GM12873 (cell line): ENCODE data around the gene CELSR1.

ENCODE experiments used
- TF ChIP-seq, protein P1 (sequence below): IDR thresholded peaks from 2 replicates; pipeline ENCODE4 v1.5.1; 2012; ENCODE audit warnings: low read depth, mild to moderate bottlenecking, moderate library complexity, low read length, control low read depth; ENCODE audit not compliant: insufficient read depth; ENCODE audit errors: missing control alignments

The CELSR1 gene

GRCh38 chr22:46425016-46425415 is 112.4 kb downstream of the CELSR1 start:
- TF ChIP-seq, protein P1, sequence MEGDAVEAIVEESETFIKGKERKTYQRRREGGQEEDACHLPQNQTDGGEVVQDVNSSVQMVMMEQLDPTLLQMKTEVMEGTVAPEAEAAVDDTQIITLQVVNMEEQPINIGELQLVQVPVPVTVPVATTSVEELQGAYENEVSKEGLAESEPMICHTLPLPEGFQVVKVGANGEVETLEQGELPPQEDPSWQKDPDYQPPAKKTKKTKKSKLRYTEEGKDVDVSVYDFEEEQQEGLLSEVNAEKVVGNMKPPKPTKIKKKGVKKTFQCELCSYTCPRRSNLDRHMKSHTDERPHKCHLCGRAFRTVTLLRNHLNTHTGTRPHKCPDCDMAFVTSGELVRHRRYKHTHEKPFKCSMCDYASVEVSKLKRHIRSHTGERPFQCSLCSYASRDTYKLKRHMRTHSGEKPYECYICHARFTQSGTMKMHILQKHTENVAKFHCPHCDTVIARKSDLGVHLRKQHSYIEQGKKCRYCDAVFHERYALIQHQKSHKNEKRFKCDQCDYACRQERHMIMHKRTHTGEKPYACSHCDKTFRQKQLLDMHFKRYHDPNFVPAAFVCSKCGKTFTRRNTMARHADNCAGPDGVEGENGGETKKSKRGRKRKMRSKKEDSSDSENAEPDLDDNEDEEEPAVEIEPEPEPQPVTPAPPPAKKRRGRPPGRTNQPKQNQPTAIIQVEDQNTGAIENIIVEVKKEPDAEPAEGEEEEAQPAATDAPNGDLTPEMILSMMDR: no peak

DNA sequence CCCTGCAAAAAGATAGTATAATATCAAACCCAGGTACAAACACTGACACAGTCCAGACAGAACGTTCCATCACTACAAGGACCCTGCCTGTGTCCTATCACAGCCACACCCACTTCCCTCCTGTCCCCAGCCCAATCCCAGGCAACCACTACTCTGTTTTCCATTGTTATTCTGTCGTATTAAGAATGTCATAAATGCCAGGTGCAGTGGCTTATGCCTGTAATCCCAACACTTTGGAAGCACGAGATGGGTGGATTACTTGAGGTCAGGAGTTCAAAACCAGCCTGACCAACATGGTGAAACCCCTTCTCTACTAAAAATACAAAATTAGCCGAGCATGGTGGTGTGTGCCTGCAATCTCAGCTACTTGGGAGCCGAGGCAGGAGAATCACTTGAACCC is 112.9 kb downstream of the CELSR1 start:
- TF ChIP-seq, protein P1: no peak

GRCh38 chr22:46422896-46423295 is 114.5 kb downstream of the CELSR1 start:
- TF ChIP-seq, protein P1: no peak

DNA sequence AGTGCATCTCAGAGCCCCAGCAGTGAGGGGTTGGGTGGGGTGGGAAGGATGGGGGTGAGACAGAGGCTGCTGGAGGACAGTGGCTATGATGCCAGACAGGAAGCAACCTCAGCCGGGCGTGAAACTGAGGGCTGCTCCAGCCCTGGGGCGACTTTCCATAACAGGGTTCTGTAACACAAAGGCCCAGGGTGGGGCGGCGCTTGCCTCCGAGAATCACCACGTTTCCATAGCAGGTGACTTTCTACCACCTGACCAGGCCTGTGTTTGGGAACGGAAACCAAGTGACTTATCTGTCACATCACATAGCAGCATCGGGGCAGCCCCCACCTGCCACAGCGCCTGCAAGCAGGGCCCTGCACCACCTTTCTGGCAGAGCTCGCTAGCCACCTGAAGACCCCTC is 116.2 kb downstream of the CELSR1 start:
- TF ChIP-seq, protein P1: no peak

DNA sequence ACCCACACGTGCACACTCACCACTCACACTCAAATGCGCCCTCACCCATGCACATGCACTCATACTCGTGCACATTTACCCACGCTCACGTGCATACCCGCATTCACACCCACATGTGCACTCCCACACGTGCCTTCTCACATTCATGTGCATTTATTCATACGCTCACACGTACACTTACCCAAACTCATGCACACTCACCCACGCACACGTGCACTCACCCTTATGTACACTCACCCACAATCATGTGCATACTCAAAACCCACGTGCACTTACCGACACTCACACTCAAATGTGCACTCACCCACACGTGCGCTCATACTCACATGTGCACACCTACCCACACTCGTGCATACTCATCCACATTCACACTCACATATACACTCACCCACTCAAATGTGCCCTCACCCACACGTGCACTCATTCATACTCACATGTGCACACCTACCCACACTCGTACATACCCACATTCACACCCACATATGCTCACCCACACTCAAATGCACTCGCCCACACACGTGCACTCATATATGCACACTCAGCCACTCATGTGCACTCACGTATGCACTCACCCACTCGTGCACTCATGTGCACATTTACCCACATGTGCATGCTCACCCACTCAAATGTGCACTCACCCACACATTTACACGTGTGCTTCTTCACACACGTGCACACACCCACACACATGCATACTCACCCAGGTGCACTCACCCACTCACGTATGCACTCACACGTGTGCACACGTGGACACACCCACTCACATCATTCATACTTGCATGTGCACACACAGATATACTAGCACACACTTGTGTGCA is 117.5 kb downstream of the CELSR1 start:
- TF ChIP-seq, protein P1: no peak

GRCh38 chr22:46418827-46419226 is 118.6 kb downstream of the CELSR1 start:
- TF ChIP-seq, protein P1: no peak

- TF ChIP-seq, protein P1: no peak
These were observed 119.7 kb downstream of the CELSR1 start for GRCh38 chr22:46417769-46418168.
